HL-60/S4 (cell line): Measurements from ENCODE around the gene MRI1.

Experiments used
- in situ Hi-C: fragments of 300-500 bp; cut with MboI; formaldehyde crosslinking; loops from 2 replicates; pipeline ENCODE4 v1.14.3; 2022; ENCODE audit warnings: low sequenced_read_pairs

MRI1 gene

GRCh38 chr19:13817615-13818371, 53.5 kb downstream of the MRI1 start:
- in situ Hi-C loops: no loop called here

- in situ Hi-C loops: no loop called here
Observed at GRCh38 chr19:13819238-13819637, 54.9 kb downstream of the MRI1 start.

- in situ Hi-C loops: no loop called here
Observed at GRCh38 chr19:13821292-13821691, 57.0 kb downstream of the MRI1 start.

GRCh38 chr19:13823256-13823655, 58.9 kb downstream of the MRI1 start:
- in situ Hi-C loops: no loop called here
